HepG2 (cell line): ENCODE data around the gene NDUFS2. TPM values are rescaled to one million over a fixed set of nuclear protein-coding genes. Genes with fewer than 3 reads are reported as not detected.
A peak's percentile ranks its signal among the peaks of the same experiment; 100 is the strongest.

ENCODE experiments used
- EHMT2 ChIP-seq: fragments of 200-600 bp; sonication (generic); IDR thresholded peaks from 2 replicates; pipeline ENCODE4 v1.7.0; 2017; ENCODE audit warnings: antibody characterized with exemption, low read depth, low read length, borderline replicate concordance
- FOXA3 ChIP-seq: IDR thresholded peaks from 2 replicates; pipeline ENCODE4 v1.6.1; 2016; ENCODE audit warnings: missing genetic modification reagents, missing compliant biosample characterization
- FOXO1 ChIP-seq: sonication (generic); formaldehyde crosslinking; IDR thresholded peaks from 2 replicates; pipeline ENCODE4 v1.4.0; 2020; ENCODE audit warnings: missing genetic modification reagents
- HMG20B ChIP-seq: conservative IDR thresholded peaks from 2 replicates; pipeline ENCODE4 v1.6.1; 2016; ENCODE audit warnings: missing genetic modification reagents, missing compliant biosample characterization
- JUNB ChIP-seq: sonication (generic); formaldehyde crosslinking; IDR thresholded peaks from 2 replicates; pipeline ENCODE4 v1.8.0; 2022; ENCODE audit warnings: missing genetic modification reagents, mild to moderate bottlenecking, borderline replicate concordance
- MBNL3 ChIP-seq: fragments of 250-450 bp; sonication (Bioruptor Pico); conservative IDR thresholded peaks from 2 replicates; pipeline ENCODE4 v1.8.0; 2022; ENCODE audit warnings: mild to moderate bottlenecking, inconsistent platforms
- NFE2 ChIP-seq: sonication (generic); formaldehyde crosslinking; IDR thresholded peaks from 2 replicates; pipeline ENCODE4 v1.4.0; 2020; ENCODE audit warnings: missing genetic modification reagents
- RBM22 ChIP-seq: fragments of 200-400 bp; formaldehyde crosslinking; optimal IDR thresholded peaks from 2 replicates; pipeline ENCODE3; 2017; ENCODE audit warnings: mild to moderate bottlenecking, low read length, moderate library complexity
- SAP130 ChIP-seq: IDR thresholded peaks from 2 replicates; pipeline ENCODE4 v1.6.1; 2016; ENCODE audit warnings: low read depth
- TARDBP ChIP-seq: sonication (generic); formaldehyde crosslinking; IDR thresholded peaks from 2 replicates; pipeline ENCODE4 v1.8.0; 2022; ENCODE audit warnings: mild to moderate bottlenecking, missing genetic modification reagents
- TMF1 ChIP-seq: sonication (generic); formaldehyde crosslinking; IDR thresholded peaks from 2 replicates; pipeline ENCODE4 v1.8.1; 2022; ENCODE audit warnings: low read depth, missing genetic modification reagents
- ZEB1 ChIP-seq: IDR thresholded peaks from 2 replicates; pipeline ENCODE4 v1.6.1; 2012; ENCODE audit warnings: mild to moderate bottlenecking, low read depth, inconsistent platforms; ENCODE audit not compliant: insufficient replicate concordance
- ZNF230 ChIP-seq: sonication (generic); formaldehyde crosslinking; IDR thresholded peaks from 2 replicates; pipeline ENCODE4 v1.4.0; 2020; ENCODE audit warnings: mild to moderate bottlenecking, missing genetic modification reagents
- ZNF468 ChIP-seq: sonication (generic); formaldehyde crosslinking; IDR thresholded peaks from 2 replicates; pipeline ENCODE4 v1.8.0; 2022; ENCODE audit warnings: mild to moderate bottlenecking, moderate library complexity, missing genetic modification reagents
- ZSCAN30 ChIP-seq: sonication (generic); formaldehyde crosslinking; IDR thresholded peaks from 2 replicates; pipeline ENCODE4 v1.5.0; 2020; ENCODE audit warnings: mild to moderate bottlenecking, missing genetic modification reagents
- ZSCAN9 ChIP-seq: IDR thresholded peaks from 2 replicates; pipeline ENCODE4 v1.6.1; 2016; ENCODE audit warnings: borderline replicate concordance
- polyA plus RNA-seq, 8 experiments: library from polyadenylated mRNA; depleted of rRNA in 3 of 8; stranded (reverse) in 7 of 8; unstranded in 1 of 8; fragments of >200 nt; fragmentation: Illumina TruSeq in 4 of 8; extraction: Trizol in 4 of 8; gene quantifications; 2 replicates each; pipeline versions ENCODE4 v1.2.1 to v1.2.3, GENCODE V29; 2011 to 2016; ENCODE audit warnings: low read depth in 4 of 8, missing spikeins in 1 of 8, mixed read lengths in 1 of 8; ENCODE audit not compliant: insufficient read depth in 1 of 8
- total RNA-seq, 5 experiments: library from RNA; depleted of rRNA; stranded (reverse); fragments of >200 nt; fragmentation: Illumina TruSeq; extraction: Trizol; gene quantifications; 2 replicates each; pipeline ENCODE4 v1.2.3, GENCODE V29; 2016; ENCODE audit warnings: low read depth in 1 of 5
- TF ChIP-seq, protein P1 (sequence below): sonication (generic); formaldehyde crosslinking; conservative IDR thresholded peaks from 2 replicates; pipeline ENCODE4 v1.4.0; 2020; ENCODE audit warnings: missing genetic modification reagents
- TF ChIP-seq, protein P2 (sequence below): sonication (generic); formaldehyde crosslinking; conservative IDR thresholded peaks from 2 replicates; pipeline ENCODE4 v1.4.0; 2020; ENCODE audit warnings: missing genetic modification reagents
- TF ChIP-seq, protein P3 (sequence below): sonication (generic); formaldehyde crosslinking; IDR thresholded peaks from 2 replicates; pipeline ENCODE4 v1.8.1; 2023; ENCODE audit warnings: missing genetic modification reagents, inconsistent platforms, borderline replicate concordance
- TF ChIP-seq, protein P4 (sequence below): IDR thresholded peaks from 2 replicates; pipeline ENCODE4 v1.6.1; 2016; ENCODE audit warnings: low read depth, missing genetic modification reagents, missing compliant biosample characterization
- TF ChIP-seq, protein P5 (sequence below): IDR thresholded peaks from 2 replicates; pipeline ENCODE4 v1.6.1; 2016; ENCODE audit warnings: mild to moderate bottlenecking, missing biosample characterization, missing genetic modification reagents

NDUFS2 gene
- total and polyA plus RNA-seq, 2 of the 13 experiments (the other 11 are each of a cell fraction or from before 2014, with no cell fraction given), result 89.9 to 118 TPM

DNA sequence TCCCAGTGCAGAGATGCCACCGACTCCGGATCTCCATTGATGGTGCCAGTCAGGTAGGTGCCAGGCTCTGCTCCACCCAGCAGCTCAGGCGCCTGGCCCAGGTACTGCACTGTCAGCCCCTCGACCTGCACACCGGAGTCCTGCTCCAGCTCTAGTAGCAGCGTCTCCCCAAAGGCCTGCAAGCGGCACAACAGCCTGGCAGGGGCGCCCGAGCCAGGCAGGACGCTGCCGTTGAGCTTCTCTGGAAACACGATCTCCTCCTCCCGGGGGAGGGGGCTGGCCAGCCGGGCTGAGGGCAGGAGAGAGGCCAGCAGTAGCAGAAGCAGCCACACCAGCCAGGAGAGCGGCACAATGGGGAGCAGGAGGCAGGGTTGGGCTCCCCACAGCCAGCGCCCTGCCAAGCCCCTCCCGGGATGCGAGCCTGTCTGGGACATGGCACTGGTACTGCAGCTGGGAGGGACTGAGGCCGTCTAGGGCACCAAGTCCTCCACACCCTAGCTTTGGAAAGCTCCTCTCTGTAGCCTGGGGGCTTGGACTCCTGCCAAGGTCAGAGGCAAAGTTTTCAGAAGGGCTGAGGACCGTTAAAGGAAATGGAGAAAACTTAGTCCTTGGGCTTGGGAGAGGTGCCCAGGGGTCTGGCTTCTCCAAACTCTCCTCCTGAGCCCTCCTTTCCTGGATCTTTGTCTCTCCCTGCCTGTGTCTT is 3.8 kb upstream of the NDUFS2 start (continued):
- TF ChIP-seq RBM22 (no peak), ZSCAN9 (CRISPR knock-in tag) (no peak), EHMT2 (no peak), ZNF230 (CRISPR knock-in tag) (no peak), ZEB1 (no peak), SAP130 (CRISPR knock-in tag) (peak; percentile 25; the same call in 1 of the 2 replicates), ZSCAN30 (no peak), JUNB (CRISPR knock-in tag) (no peak), TMF1 (no peak), HMG20B (CRISPR knock-in tag) (no peak), FOXO1 (CRISPR knock-in tag) (no peak), ZNF468 (CRISPR knock-in tag) (no peak), NFE2 (no peak), FOXA3 (no peak), MBNL3 (CRISPR knock-in tag) (no peak), TARDBP (CRISPR knock-in tag) (no peak)
- TF ChIP-seq, protein P1, sequence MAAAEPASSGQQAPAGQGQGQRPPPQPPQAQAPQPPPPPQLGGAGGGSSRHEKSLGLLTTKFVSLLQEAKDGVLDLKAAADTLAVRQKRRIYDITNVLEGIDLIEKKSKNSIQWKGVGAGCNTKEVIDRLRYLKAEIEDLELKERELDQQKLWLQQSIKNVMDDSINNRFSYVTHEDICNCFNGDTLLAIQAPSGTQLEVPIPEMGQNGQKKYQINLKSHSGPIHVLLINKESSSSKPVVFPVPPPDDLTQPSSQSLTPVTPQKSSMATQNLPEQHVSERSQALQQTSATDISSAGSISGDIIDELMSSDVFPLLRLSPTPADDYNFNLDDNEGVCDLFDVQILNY (CRISPR knock-in tag), result no peak
- TF ChIP-seq, protein P2, sequence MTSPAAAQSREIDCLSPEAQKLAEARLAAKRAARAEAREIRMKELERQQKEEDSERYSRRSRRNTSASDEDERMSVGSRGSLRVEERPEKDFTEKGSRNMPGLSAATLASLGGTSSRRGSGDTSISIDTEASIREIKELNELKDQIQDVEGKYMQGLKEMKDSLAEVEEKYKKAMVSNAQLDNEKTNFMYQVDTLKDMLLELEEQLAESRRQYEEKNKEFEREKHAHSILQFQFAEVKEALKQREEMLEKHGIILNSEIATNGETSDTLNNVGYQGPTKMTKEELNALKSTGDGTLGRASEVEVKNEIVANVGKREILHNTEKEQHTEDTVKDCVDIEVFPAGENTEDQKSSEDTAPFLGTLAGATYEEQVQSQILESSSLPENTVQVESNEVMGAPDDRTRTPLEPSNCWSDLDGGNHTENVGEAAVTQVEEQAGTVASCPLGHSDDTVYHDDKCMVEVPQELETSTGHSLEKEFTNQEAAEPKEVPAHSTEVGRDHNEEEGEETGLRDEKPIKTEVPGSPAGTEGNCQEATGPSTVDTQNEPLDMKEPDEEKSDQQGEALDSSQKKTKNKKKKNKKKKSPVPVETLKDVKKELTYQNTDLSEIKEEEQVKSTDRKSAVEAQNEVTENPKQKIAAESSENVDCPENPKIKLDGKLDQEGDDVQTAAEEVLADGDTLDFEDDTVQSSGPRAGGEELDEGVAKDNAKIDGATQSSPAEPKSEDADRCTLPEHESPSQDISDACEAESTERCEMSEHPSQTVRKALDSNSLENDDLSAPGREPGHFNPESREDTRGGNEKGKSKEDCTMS (CRISPR knock-in tag), result no peak
- TF ChIP-seq, protein P3, sequence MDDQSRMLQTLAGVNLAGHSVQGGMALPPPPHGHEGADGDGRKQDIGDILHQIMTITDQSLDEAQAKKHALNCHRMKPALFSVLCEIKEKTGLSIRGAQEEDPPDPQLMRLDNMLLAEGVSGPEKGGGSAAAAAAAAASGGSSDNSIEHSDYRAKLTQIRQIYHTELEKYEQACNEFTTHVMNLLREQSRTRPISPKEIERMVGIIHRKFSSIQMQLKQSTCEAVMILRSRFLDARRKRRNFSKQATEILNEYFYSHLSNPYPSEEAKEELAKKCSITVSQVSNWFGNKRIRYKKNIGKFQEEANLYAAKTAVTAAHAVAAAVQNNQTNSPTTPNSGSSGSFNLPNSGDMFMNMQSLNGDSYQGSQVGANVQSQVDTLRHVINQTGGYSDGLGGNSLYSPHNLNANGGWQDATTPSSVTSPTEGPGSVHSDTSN (CRISPR knock-in tag), result no peak
- TF ChIP-seq, protein P4, sequence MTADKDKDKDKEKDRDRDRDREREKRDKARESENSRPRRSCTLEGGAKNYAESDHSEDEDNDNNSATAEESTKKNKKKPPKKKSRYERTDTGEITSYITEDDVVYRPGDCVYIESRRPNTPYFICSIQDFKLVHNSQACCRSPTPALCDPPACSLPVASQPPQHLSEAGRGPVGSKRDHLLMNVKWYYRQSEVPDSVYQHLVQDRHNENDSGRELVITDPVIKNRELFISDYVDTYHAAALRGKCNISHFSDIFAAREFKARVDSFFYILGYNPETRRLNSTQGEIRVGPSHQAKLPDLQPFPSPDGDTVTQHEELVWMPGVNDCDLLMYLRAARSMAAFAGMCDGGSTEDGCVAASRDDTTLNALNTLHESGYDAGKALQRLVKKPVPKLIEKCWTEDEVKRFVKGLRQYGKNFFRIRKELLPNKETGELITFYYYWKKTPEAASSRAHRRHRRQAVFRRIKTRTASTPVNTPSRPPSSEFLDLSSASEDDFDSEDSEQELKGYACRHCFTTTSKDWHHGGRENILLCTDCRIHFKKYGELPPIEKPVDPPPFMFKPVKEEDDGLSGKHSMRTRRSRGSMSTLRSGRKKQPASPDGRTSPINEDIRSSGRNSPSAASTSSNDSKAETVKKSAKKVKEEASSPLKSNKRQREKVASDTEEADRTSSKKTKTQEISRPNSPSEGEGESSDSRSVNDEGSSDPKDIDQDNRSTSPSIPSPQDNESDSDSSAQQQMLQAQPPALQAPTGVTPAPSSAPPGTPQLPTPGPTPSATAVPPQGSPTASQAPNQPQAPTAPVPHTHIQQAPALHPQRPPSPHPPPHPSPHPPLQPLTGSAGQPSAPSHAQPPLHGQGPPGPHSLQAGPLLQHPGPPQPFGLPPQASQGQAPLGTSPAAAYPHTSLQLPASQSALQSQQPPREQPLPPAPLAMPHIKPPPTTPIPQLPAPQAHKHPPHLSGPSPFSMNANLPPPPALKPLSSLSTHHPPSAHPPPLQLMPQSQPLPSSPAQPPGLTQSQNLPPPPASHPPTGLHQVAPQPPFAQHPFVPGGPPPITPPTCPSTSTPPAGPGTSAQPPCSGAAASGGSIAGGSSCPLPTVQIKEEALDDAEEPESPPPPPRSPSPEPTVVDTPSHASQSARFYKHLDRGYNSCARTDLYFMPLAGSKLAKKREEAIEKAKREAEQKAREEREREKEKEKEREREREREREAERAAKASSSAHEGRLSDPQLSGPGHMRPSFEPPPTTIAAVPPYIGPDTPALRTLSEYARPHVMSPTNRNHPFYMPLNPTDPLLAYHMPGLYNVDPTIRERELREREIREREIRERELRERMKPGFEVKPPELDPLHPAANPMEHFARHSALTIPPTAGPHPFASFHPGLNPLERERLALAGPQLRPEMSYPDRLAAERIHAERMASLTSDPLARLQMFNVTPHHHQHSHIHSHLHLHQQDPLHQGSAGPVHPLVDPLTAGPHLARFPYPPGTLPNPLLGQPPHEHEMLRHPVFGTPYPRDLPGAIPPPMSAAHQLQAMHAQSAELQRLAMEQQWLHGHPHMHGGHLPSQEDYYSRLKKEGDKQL (CRISPR knock-in tag), result no peak
- TF ChIP-seq, protein P5, sequence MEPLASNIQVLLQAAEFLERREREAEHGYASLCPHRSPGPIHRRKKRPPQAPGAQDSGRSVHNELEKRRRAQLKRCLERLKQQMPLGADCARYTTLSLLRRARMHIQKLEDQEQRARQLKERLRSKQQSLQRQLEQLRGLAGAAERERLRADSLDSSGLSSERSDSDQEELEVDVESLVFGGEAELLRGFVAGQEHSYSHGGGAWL (CRISPR knock-in tag), result no peak
